IMR-90 (cell line): ENCODE results near the gene CLEC4G.

Experiments
- CEBPB ChIP-seq: IDR thresholded peaks from 2 replicates; pipeline ENCODE4 v1.6.1; 2012; ENCODE audit warnings: low read depth, low read length, improper control_type of control experiment
- ELK1 ChIP-seq: fragments of 150-350 bp; IDR thresholded peaks from 2 replicates; pipeline ENCODE4 v1.6.1; 2016; ENCODE audit warnings: low read depth, mild to moderate bottlenecking, low read length, moderate library complexity, borderline replicate concordance
- FOS ChIP-seq: fragments of 150-350 bp; IDR thresholded peaks from 2 replicates; pipeline ENCODE4 v1.6.1; 2016; ENCODE audit warnings: low read depth, low read length
- NFE2L2 ChIP-seq: fragments of 150-350 bp; IDR thresholded peaks from 2 replicates; pipeline ENCODE4 v1.6.1; 2016; ENCODE audit warnings: low read depth, mild to moderate bottlenecking, low read length
- POLR2A ChIP-seq: IDR thresholded peaks from 2 replicates; pipeline ENCODE4 v1.6.1; 2012; ENCODE audit warnings: mild to moderate bottlenecking, low read depth, low read length
- RAD21 ChIP-seq: IDR thresholded peaks from 2 replicates; pipeline ENCODE4 v1.6.1; 2012; ENCODE audit warnings: low read length, improper control_type of control experiment
- TF ChIP-seq, protein P1 (sequence below): conservative IDR thresholded peaks from 2 replicates; pipeline ENCODE4 v1.5.1; 2012; ENCODE audit warnings: mild to moderate bottlenecking, low read depth, low read length, improper control_type of control experiment

- TF ChIP-seq, protein P1, sequence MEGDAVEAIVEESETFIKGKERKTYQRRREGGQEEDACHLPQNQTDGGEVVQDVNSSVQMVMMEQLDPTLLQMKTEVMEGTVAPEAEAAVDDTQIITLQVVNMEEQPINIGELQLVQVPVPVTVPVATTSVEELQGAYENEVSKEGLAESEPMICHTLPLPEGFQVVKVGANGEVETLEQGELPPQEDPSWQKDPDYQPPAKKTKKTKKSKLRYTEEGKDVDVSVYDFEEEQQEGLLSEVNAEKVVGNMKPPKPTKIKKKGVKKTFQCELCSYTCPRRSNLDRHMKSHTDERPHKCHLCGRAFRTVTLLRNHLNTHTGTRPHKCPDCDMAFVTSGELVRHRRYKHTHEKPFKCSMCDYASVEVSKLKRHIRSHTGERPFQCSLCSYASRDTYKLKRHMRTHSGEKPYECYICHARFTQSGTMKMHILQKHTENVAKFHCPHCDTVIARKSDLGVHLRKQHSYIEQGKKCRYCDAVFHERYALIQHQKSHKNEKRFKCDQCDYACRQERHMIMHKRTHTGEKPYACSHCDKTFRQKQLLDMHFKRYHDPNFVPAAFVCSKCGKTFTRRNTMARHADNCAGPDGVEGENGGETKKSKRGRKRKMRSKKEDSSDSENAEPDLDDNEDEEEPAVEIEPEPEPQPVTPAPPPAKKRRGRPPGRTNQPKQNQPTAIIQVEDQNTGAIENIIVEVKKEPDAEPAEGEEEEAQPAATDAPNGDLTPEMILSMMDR = no peak
- TF ChIP-seq RAD21 (no peak), ELK1 (no peak), POLR2A (no peak), NFE2L2 (no peak), CEBPB (no peak), FOS (no peak)
Observed at GRCh38 chr19:7769171-7769570, 37.3 kb upstream of the CLEC4G start.
